GM23248 (cell line): ENCODE data around the gene EP400.

ENCODE experiments used
- EZH2 ChIP-seq: fragments of 200-600 bp; sonication (generic); IDR thresholded peaks from 2 replicates; pipeline ENCODE4 v1.6.1; 2018; ENCODE audit warnings: antibody characterized with exemption, mild to moderate bottlenecking; ENCODE audit not compliant: insufficient read depth, poor library complexity, severe bottlenecking
- EZH2phosphoT487 ChIP-seq: fragments of 200-600 bp; sonication (generic); IDR thresholded peaks from 2 replicates; pipeline ENCODE4 v1.6.1; 2018; ENCODE audit warnings: antibody characterized with exemption, moderate library complexity, mild to moderate bottlenecking, low read depth; ENCODE audit not compliant: insufficient read depth

GRCh38 chr12:132065609-132066344, 116.0 kb downstream of the EP400 start:
- TF ChIP-seq EZH2 (no peak), EZH2phosphoT487 (no peak)
